Measurements from ENCODE around the gene RIMKLA.

Gene RIMKLA

GRCh38 chr1:42380586-42381279 is at the start of gene RIMKLA:
Gene RIMKLA, plus strand, starts transcription at chr1:42380792. Its CDS starts 143 bp downstream, at chr1:42380935.
- no peak for FAIRE-seq

- no peak for FAIRE-seq
Measured at GRCh38 chr1:42332877-42333276, 47.7 kb upstream of the RIMKLA start.

- no peak for FAIRE-seq
Measured at GRCh38 chr1:42333662-42334239, 46.8 kb upstream of the RIMKLA start.

GRCh38 chr1:42334240-42335049 is 46.1 kb upstream of the RIMKLA start:
- FAIRE-seq = no peak

GRCh38 chr1:42335050-42335808 is 45.4 kb upstream of the RIMKLA start, which contains the start of gene FOXJ3:
Gene FOXJ3, minus strand, starts transcription at chr1:42335235. Its CDS starts 24,142 bp downstream, at chr1:42311093.
- FAIRE-seq = no peak

- FAIRE-seq = peak; percentile 91
Measured at GRCh38 chr1:42335809-42336518, 44.6 kb upstream of the RIMKLA start.

- FAIRE-seq = no peak
Measured at GRCh38 chr1:42336978-42337377, 43.6 kb upstream of the RIMKLA start.

- peak; percentile 100 for FAIRE-seq
Measured at GRCh38 chr1:42340093-42340492, 40.5 kb upstream of the RIMKLA start.

GRCh38 chr1:42340901-42341300 is 39.7 kb upstream of the RIMKLA start:
- peak; percentile 38 for FAIRE-seq

GRCh38 chr1:42343049-42343448 is 37.5 kb upstream of the RIMKLA start:
- FAIRE-seq = no peak

- no peak for FAIRE-seq
Measured at GRCh38 chr1:42348498-42348897, 32.1 kb upstream of the RIMKLA start.

- FAIRE-seq = no peak
Measured at GRCh38 chr1:42350086-42350485, 30.5 kb upstream of the RIMKLA start.

- FAIRE-seq = no peak
Measured at GRCh38 chr1:42358791-42359190, 21.8 kb upstream of the RIMKLA start.

GRCh38 chr1:42359466-42359865 is 21.1 kb upstream of the RIMKLA start:
- FAIRE-seq = no peak

GRCh38 chr1:42364089-42364488 is 16.5 kb upstream of the RIMKLA start:
- no peak for FAIRE-seq

- no peak for FAIRE-seq
Measured at GRCh38 chr1:42364542-42364941, 16.1 kb upstream of the RIMKLA start.

- FAIRE-seq = no peak
Measured at GRCh38 chr1:42365118-42365517, 15.5 kb upstream of the RIMKLA start.

GRCh38 chr1:42368096-42368795 is 12.3 kb upstream of the RIMKLA start:
- FAIRE-seq = no peak

GRCh38 chr1:42369471-42369870 is 11.1 kb upstream of the RIMKLA start:
- FAIRE-seq = no peak

- FAIRE-seq = no peak
Measured at GRCh38 chr1:42370876-42371549, 9.6 kb upstream of the RIMKLA start.

GRCh38 chr1:42372796-42373195 is 7.8 kb upstream of the RIMKLA start:
- FAIRE-seq = no peak
